Prostate gland (tissue), 2 donors: Measurements from ENCODE around the gene ARHGEF25. TPM values are rescaled to one million over a fixed set of nuclear protein-coding genes. Genes with fewer than 3 reads are reported as not detected.

Source experiments
- DNase-seq: peaks from one replicate; pipeline ENCODE4 v3.0.0-alpha.2; 2019; ENCODE audit warnings: low spot score
- H3K27ac ChIP-seq, 2 donors: fragments of 200-600 bp; sonication (generic); 2 replicates each; pipeline ENCODE4 v1.5.1; 2017 to 2019
- H3K27me3 ChIP-seq: fragments of 200-600 bp; sonication (generic); replicated peaks from 2 replicates; pipeline ENCODE4 v1.5.1; 2019; ENCODE audit not compliant: insufficient read depth
- H3K36me3 ChIP-seq, 2 donors: fragments of 200-600 bp; sonication (generic); 1 replicate in 1 of 2; 2 replicates in 1 of 2; pipeline versions ENCODE4 v1.5.1 to v1.8.1; 2017 to 2019
- H3K4me1 ChIP-seq: fragments of 200-600 bp; sonication (generic); replicated peaks from 2 replicates; pipeline ENCODE4 v1.5.1; 2019
- H3K4me3 ChIP-seq, 2 donors: fragments of 200-600 bp; sonication (generic); 2 replicates each; pipeline ENCODE4 v1.5.1; 2017 to 2019
- H3K9me3 ChIP-seq: fragments of 200-600 bp; sonication (generic); 2 replicates; pipeline ENCODE4 v1.5.1; 2017
- CTCF ChIP-seq, 4 experiments: fragments of 200-600 bp in 2 of 4; fragments of 450-650 bp in 2 of 4; sonication (generic) in 2 of 4; IDR thresholded peaks; 1 replicate in 3 of 4; 2 replicates in 1 of 4; pipeline ENCODE4 v1.5.1; 2016 to 2019; ENCODE audit warnings: antibody characterized with exemption in 4 of 4, mild to moderate bottlenecking in 2 of 4, moderate library complexity in 2 of 4
- POLR2A ChIP-seq: fragments of 450-650 bp; IDR thresholded peaks from one replicate; pipeline ENCODE4 v1.6.1; 2016; ENCODE audit warnings: antibody characterized with exemption, mild to moderate bottlenecking
- POLR2AphosphoS5 ChIP-seq: sonication (generic); formaldehyde crosslinking; IDR thresholded peaks from one replicate; pipeline ENCODE4 v1.6.1; 2017; ENCODE audit warnings: antibody characterized with exemption
- WGBS: methylation state at CpG from one replicate; pipeline ENCODE4 v1.1.5; 2018; 5-methylcytosine and 5-hydroxymethylcytosine counted together
- intact Hi-C: fragments of 100-400 bp; cut with DNase I; formaldehyde crosslinking; loops from one replicate; pipeline ENCODE4 v1.14.2; 2022
- total RNA-seq, 2 donors: library from RNA; depleted of rRNA; stranded (reverse); fragments of >200 nt; gene quantifications; one replicate each; pipeline ENCODE4 v1.1.0, GENCODE V29; 2016

ARHGEF25 gene
- total RNA-seq, 2 donors from 2014 or later, result 16.6 to 32.5 TPM

DNA sequence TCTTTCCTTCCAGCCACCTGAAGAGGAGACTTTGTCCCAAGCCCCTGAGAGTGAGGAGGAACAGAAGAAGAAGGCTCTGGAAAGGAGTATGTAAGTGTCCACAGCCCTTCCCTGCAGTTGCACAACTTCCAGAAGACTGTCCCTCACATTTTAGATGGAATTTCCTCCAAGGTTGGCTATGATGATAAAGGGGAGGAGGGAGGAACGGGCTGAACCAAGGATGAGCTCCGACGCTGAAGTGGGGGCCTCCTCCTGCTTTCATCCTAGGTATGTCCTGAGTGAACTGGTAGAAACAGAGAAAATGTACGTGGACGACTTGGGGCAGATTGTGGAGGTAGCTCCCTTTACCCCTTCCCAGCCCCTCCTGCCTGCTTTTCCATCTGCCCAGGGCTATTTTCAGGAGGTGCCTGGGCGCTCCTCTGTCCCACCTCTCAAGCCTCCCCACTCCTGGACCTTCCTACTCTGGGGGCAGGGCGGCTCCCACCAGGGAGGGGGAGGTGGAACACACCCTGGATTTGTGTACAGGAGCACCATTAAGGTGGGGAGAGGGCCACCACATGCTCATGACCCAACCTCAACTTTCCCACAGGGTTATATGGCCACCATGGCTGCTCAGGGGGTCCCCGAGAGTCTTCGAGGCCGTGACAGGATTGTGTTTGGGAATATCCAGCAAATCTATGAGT lies 2.3 kb downstream of the ARHGEF25 start:
- H3K4me1 ChIP-seq, result no peaks in the 10 kb centered on the region
- H3K36me3 ChIP-seq, result peaks cover 0 to 6% of the 10 kb centered on the region in 2 donors
- H3K27me3 ChIP-seq, result no peaks in the 10 kb centered on the region
- TF ChIP-seq POLR2A, result no peak
- no peak overlapping the region for H3K27ac ChIP-seq
- H3K4me3 ChIP-seq, result no peak overlapping the region
- 77% methylated on average over 10 of the region's 10 CpGs for WGBS
- intact Hi-C loops, result no loop called here
- H3K9me3 ChIP-seq, result no peaks in the 10 kb centered on the region
- no peak for DNase-seq

GRCh38 chr12:57614178-57614947 lies 3.1 kb downstream of the ARHGEF25 start:
- no peak overlapping the region for H3K27ac ChIP-seq
- no peak for DNase-seq
- 62% methylated on average over 14 of the region's 14 CpGs for WGBS
- H3K9me3 ChIP-seq, result no peaks in the 10 kb centered on the region
- TF ChIP-seq POLR2A (no peak), CTCF (IDR thresholded peaks at IDR 0.05) (no peak), POLR2AphosphoS5 (no peak)
- H3K4me1 ChIP-seq, result no peaks in the 10 kb centered on the region
- no peaks in the 10 kb centered on the region for H3K27me3 ChIP-seq
- peaks cover 0 to 6% of the 10 kb centered on the region in 2 donors for H3K36me3 ChIP-seq
- intact Hi-C loops, result no loop called here
- no peak overlapping the region for H3K4me3 ChIP-seq

GRCh38 chr12:57614948-57615500 lies 3.8 kb downstream of the ARHGEF25 start:
- Histone ChIP-seq H3K27ac (no peak overlapping the region), H3K9me3 (no peaks in the 10 kb centered on the region), H3K4me1 (no peaks in the 10 kb centered on the region), H3K27me3 (no peaks in the 10 kb centered on the region), H3K36me3 (peaks cover 0 to 6% of the 10 kb centered on the region in 2 donors), H3K4me3 (no peak overlapping the region)
- no peak for DNase-seq
- TF ChIP-seq CTCF (IDR thresholded peaks at IDR 0.05) (no peak), POLR2AphosphoS5 (no peak), POLR2A (no peak)
- 81% methylated on average over 11 of the region's 11 CpGs for WGBS
- intact Hi-C loops, result no loop called here

GRCh38 chr12:57615637-57616036 lies 4.4 kb downstream of the ARHGEF25 start:
- Histone ChIP-seq H3K4me1 (no peaks in the 10 kb centered on the region), H3K4me3 (no peak overlapping the region), H3K36me3 (peaks cover 0 to 6% of the 10 kb centered on the region in 2 donors), H3K27me3 (no peaks in the 10 kb centered on the region), H3K27ac (no peak overlapping the region), H3K9me3 (no peaks in the 10 kb centered on the region)
- no peak for DNase-seq
- intact Hi-C loops, result no loop called here
- WGBS, result 86% methylated on average over 5 of the region's 5 CpGs
- TF ChIP-seq POLR2AphosphoS5, result no peak
- TF ChIP-seq POLR2A, result no peak
- TF ChIP-seq CTCF (IDR thresholded peaks at IDR 0.05), result no peak

DNA sequence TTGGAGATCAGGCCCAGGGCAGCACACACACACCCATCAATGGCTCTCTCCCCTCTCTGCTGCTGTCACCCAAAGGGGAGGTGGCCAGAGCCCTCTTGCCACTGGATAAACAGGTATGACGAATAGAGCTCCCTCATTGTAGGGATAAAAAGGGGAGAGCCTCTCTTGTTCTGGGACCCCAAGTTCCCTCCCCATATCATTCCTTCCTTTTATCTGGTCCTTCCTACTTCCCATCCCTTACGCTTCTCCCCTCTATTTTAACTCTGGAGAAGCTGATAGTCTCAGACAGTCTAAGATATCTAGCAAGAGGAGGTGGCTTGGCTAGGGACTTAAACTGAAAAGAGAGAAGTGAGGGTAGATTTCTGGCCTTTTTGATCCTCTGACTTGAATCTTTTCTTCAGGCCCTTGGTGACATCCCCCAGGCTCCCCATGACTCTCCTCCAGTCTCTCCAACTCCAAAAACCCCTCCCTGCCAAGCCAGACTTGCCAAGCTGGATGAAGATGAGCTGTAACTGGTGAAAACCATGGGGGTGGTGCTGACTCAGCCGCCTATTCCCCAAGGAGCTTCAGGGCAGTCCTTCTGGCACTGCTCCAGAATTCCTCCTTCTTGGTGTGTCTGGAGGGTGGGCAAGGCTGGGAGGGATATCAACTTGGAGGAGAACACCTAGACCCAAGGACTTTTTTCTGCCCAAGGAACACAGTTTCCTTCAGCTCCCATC lies 5.3 kb downstream of the ARHGEF25 start:
- Histone ChIP-seq H3K27ac (no peak overlapping the region), H3K9me3 (no peaks in the 10 kb centered on the region), H3K27me3 (no peaks in the 10 kb centered on the region), H3K4me1 (peaks cover 7% of the 10 kb centered on the region), H3K4me3 (no peak overlapping the region), H3K36me3 (peaks cover 0 to 6% of the 10 kb centered on the region in 2 donors)
- DNase-seq, result no peak
- WGBS, result 74% methylated on average over 3 of the region's 3 CpGs
- intact Hi-C loops, result no loop called here
- no peak for TF ChIP-seq POLR2AphosphoS5
- TF ChIP-seq CTCF (IDR thresholded peaks at IDR 0.05), result no peak
- TF ChIP-seq POLR2A, result no peak
